ENCODE measurements around the gene CETN1.

The CETN1 gene

GRCh38 chr18:580154-580553, at the start of gene CETN1:
Gene CETN1 (plus strand): TSS chr18:580380. CDS start chr18:580409, 29 bp downstream.
- DNase-seq (ENCODE audit: low spot score), result no peak

GRCh38 chr18:532018-532417, 48.2 kb upstream of the CETN1 start:
- no peak for DNase-seq (ENCODE audit: low spot score)

- no peak for DNase-seq (ENCODE audit: low spot score)
These were observed 47.5 kb upstream of the CETN1 start for GRCh38 chr18:532632-533031.

- no peak for DNase-seq (ENCODE audit: low spot score)
These were observed 46.1 kb upstream of the CETN1 start for GRCh38 chr18:533995-534601.

GRCh38 chr18:543447-544078, 36.6 kb upstream of the CETN1 start:
- DNase-seq (ENCODE audit: low spot score), result no peak

GRCh38 chr18:549967-550366, 30.2 kb upstream of the CETN1 start:
- DNase-seq (ENCODE audit: low spot score), result no peak

- DNase-seq (ENCODE audit: low spot score), result no peak
These were observed 28.6 kb upstream of the CETN1 start for GRCh38 chr18:551404-552061.

GRCh38 chr18:555705-556457, 24.3 kb upstream of the CETN1 start:
- DNase-seq (ENCODE audit: low spot score), result no peak

- no peak for DNase-seq (ENCODE audit: low spot score)
These were observed 15.2 kb upstream of the CETN1 start for GRCh38 chr18:564708-565561.

GRCh38 chr18:565562-566061, 14.6 kb upstream of the CETN1 start:
- no peak for DNase-seq (ENCODE audit: low spot score)

- no peak for DNase-seq (ENCODE audit: low spot score)
These were observed 13.1 kb upstream of the CETN1 start for GRCh38 chr18:567122-567521.

- no peak for DNase-seq (ENCODE audit: low spot score)
These were observed 11.4 kb upstream of the CETN1 start for GRCh38 chr18:568731-569130.

- DNase-seq (ENCODE audit: low spot score), result no peak
These were observed 9.9 kb upstream of the CETN1 start for GRCh38 chr18:570256-570655.

GRCh38 chr18:570697-571096, 9.5 kb upstream of the CETN1 start:
- DNase-seq (ENCODE audit: low spot score), result no peak

- no peak for DNase-seq (ENCODE audit: low spot score)
These were observed 7.9 kb upstream of the CETN1 start for GRCh38 chr18:572091-572830.

GRCh38 chr18:572831-573289, 7.3 kb upstream of the CETN1 start:
- DNase-seq (ENCODE audit: low spot score), result no peak

GRCh38 chr18:573385-573784, 6.8 kb upstream of the CETN1 start:
- DNase-seq (ENCODE audit: low spot score), result no peak

GRCh38 chr18:574149-574860, 5.9 kb upstream of the CETN1 start:
- DNase-seq (ENCODE audit: low spot score), result no peak

GRCh38 chr18:574865-575645, 5.1 kb upstream of the CETN1 start:
- no peak for DNase-seq (ENCODE audit: low spot score)

Measured in hematopoietic multipotent progenitor cell treated with erythropoietin and hydrocortisone succinate and interleukin-3 and kit ligand, for 17 days (in vitro differentiated cells).